Left lung (tissue), 10 donors: ENCODE measurements around the gene QSER1. TPM values are rescaled to one million over a fixed set of nuclear protein-coding genes. Genes with fewer than 3 reads are reported as not detected.
A peak's percentile ranks its signal among the peaks of the same experiment; 100 is the strongest.

ENCODE experiments used
- ATAC-seq: fragments of 200-7000 bp; cut with Tn5 transposase; one replicate; pipeline ENCODE4 v1.9.1; 2020; ENCODE audit warnings: moderate library complexity
- DNase-seq, 4 donors: peaks; one replicate each; pipeline ENCODE4 v3.0.0-alpha.2; 2013 to 2020
- H3K27ac ChIP-seq, 2 donors: fragments of 200-600 bp; sonication (generic) in 1 of 2; one replicate each; pipeline versions ENCODE4 v1.5.0 to v1.8.0; 2020 to 2021
- H3K27me3 ChIP-seq, 2 donors: fragments of 200-600 bp; sonication (generic) in 1 of 2; one replicate each; pipeline versions ENCODE4 v1.5.0 to v1.8.0; 2020 to 2021
- H3K36me3 ChIP-seq, 2 donors: fragments of 200-600 bp; sonication (generic) in 1 of 2; one replicate each; pipeline versions ENCODE4 v1.5.0 to v1.8.0; 2020 to 2021
- H3K4me1 ChIP-seq, 2 donors: fragments of 200-600 bp; one replicate each; pipeline ENCODE4 v1.8.0; 2021
- H3K4me3 ChIP-seq, 2 donors: fragments of 200-600 bp; sonication (generic) in 1 of 2; one replicate each; pipeline versions ENCODE4 v1.5.0 to v1.8.0; 2020 to 2021; ENCODE audit warnings: mild to moderate bottlenecking in 1 of 2
- H3K9me3 ChIP-seq, 2 donors: fragments of 200-600 bp; sonication (generic) in 1 of 2; one replicate each; pipeline versions ENCODE4 v1.5.0 to v1.8.0; 2020 to 2021
- intact Hi-C, 2 donors: fragments of 100-400 bp; cut with DNase I; formaldehyde crosslinking; loops; one replicate each; pipeline versions ENCODE4 v1.11.2 to v1.14.2; 2022
- polyA plus RNA-seq, 6 donors: library from polyadenylated mRNA; unstranded; fragments of 120-200 nt; gene quantifications; one replicate each; pipeline ENCODE4 v1.2.1, GENCODE V29; 2013; ENCODE audit not compliant: insufficient read length in 6 of 6
- total RNA-seq, 2 donors: library from RNA; stranded (reverse); fragmentation: NEBNext Ultra II Directional; extraction: Animal tissue kit (Norgen Biotek cat#: 25700); gene quantifications; one replicate each; pipeline ENCODE4 v1.2.1, GENCODE V29; 2021
- TF ChIP-seq, protein P1 (sequence below), 2 donors: fragments of 200-600 bp; sonication (generic) in 1 of 2; IDR thresholded peaks; one replicate each; pipeline versions ENCODE4 v1.5.0 to v1.8.0; 2021; ENCODE audit warnings: antibody characterized with exemption in 2 of 2
- donor health status: DM: no; HTN: yes; CAD: no.
- donor health status: DM: no; HTN: no; CAD: no.

QSER1 gene
- total and polyA plus RNA-seq, 8 donors = 23.4 to 47.4 (median 41.0) TPM

DNA sequence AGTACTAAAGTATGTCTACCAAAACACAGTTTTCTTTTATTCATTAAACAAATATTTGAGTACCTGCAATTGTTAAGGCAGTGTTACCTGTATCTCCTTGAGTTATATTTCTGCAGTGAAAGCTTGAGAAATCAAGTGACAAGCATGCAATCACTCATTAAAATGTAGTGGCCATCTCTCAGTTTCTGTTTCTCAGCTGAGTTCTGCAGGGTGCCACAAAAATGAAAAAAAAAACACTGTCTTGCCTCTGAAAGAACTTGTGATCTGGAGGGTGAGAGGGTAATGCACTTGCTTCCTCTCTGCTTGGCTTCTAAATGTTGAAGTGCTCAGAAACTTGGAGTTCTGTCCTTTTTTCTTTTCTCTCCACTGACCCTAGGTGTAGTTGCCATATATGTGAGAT lies 6.8 kb downstream of the QSER1 start:
- H3K4me1 ChIP-seq = peaks cover 8 to 28% of the 10 kb centered on the region in 2 donors
- intact Hi-C loops = no loop called here
- no peak overlapping the region for H3K27ac ChIP-seq
- H3K4me3 ChIP-seq = no peak overlapping the region
- no peak for DNase-seq
- no peaks in the 10 kb centered on the region for H3K9me3 ChIP-seq
- H3K27me3 ChIP-seq = no peaks in the 10 kb centered on the region
- TF ChIP-seq, protein P1, sequence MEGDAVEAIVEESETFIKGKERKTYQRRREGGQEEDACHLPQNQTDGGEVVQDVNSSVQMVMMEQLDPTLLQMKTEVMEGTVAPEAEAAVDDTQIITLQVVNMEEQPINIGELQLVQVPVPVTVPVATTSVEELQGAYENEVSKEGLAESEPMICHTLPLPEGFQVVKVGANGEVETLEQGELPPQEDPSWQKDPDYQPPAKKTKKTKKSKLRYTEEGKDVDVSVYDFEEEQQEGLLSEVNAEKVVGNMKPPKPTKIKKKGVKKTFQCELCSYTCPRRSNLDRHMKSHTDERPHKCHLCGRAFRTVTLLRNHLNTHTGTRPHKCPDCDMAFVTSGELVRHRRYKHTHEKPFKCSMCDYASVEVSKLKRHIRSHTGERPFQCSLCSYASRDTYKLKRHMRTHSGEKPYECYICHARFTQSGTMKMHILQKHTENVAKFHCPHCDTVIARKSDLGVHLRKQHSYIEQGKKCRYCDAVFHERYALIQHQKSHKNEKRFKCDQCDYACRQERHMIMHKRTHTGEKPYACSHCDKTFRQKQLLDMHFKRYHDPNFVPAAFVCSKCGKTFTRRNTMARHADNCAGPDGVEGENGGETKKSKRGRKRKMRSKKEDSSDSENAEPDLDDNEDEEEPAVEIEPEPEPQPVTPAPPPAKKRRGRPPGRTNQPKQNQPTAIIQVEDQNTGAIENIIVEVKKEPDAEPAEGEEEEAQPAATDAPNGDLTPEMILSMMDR (IDR thresholded peaks at IDR 0.05) = no peak
- H3K36me3 ChIP-seq = no peaks in the 10 kb centered on the region
- ATAC-seq = peak; percentile 40

DNA sequence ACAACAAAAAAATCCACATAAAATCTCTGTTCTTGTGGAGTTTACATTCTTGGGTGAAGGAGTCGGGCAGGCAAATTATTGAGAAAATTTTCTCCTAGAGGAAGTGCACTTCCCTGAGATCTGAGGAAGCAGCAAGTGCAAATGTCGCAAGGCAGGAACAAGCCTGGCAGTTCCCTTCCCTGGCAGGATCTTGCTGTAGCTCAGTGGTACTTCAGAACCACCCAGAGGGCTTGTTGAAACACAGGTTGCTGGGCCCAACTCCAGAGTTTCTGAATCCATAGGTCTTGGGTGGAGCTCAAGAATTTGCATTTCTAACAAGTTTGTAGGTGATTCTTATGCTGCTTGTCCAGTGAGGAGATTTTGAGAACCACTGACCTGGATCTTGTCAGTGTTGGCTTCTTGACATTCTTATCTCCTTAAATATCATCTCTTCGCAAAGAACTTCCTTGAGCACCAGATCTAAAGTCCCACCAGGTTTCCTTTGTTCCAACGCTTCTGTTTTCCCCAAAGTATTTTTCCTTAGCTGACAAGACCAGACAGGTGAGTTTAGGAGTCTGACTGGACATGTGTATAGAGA lies 9.6 kb downstream of the QSER1 start:
- intact Hi-C loops = no loop called here
- Histone ChIP-seq H3K9me3 (no peaks in the 10 kb centered on the region), H3K4me1 (peaks cover 3 to 19% of the 10 kb centered on the region in 2 donors), H3K27me3 (no peaks in the 10 kb centered on the region), H3K36me3 (no peaks in the 10 kb centered on the region), H3K4me3 (no peak overlapping the region), H3K27ac (no peak overlapping the region)
- TF ChIP-seq, protein P1 (IDR thresholded peaks at IDR 0.05) = no peak
- ATAC-seq (peak; percentile 82), DNase-seq (peak in 2 of 4 donors; percentile 13 to 73)

DNA sequence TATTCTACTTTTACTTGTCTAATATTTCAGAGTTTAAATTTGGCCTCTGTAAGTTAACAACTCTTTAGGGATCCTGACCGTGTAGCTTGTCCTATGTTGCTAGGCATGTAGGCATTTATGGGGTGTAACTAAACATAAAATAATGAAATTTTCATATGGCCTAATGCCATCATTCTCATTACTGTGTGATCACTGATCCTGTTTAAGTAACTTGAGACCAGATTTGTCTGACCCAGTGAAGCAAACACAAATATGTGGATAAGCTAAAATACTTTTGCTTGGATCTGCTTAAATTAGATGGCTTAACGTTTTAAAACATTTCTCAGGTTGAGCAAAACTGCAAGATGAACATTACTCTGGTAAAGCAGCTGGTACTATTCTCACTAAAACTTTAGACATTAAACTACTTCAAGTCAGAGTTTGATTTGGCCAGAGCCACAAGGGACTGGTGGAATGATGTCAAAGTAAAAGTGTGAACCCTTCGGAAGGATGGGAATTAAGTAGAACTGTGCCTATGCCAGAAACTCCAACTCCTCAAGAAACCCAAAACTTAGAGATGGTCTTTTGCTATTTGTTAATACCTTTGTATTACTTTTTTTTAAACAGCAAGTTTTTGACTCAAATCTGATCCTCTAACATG lies 12.5 kb downstream of the QSER1 start:
- intact Hi-C loops = no loop called here
- TF ChIP-seq, protein P1 (IDR thresholded peaks at IDR 0.05) = no peak
- no peak overlapping the region for H3K27ac ChIP-seq
- H3K27me3 ChIP-seq = no peaks in the 10 kb centered on the region
- H3K9me3 ChIP-seq = no peaks in the 10 kb centered on the region
- peak in 1 of 4 donors; percentile 24 for DNase-seq
- H3K4me3 ChIP-seq = no peak overlapping the region
- ATAC-seq = no peak
- H3K4me1 ChIP-seq = peaks cover 3 to 12% of the 10 kb centered on the region in 2 donors
- no peaks in the 10 kb centered on the region for H3K36me3 ChIP-seq

DNA sequence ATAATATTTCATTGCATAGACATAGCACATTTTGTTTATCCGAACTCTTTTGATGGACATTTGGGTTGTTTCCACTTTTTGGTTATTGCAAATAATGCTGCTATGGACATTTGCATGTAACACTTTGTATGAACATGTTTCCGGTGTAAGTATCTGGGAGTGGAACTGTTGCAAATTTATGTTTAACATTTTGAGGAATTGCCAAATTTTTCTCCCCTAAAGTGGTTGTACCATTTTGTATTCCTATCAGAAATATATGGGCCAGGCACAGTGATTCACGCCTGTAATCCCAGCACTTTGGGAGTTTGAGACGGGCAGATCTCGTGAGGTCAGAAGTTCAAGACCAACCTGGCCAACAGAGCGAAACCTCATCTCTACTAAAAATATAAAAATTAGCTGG lies 16.0 kb downstream of the QSER1 start:
- intact Hi-C loops = no loop called here
- TF ChIP-seq, protein P1 (IDR thresholded peaks at IDR 0.05) = no peak
- ATAC-seq (no peak), DNase-seq (no peak)
- no peaks in the 10 kb centered on the region for H3K27me3 ChIP-seq
- H3K27ac ChIP-seq = no peak overlapping the region
- no peaks in the 10 kb centered on the region for H3K9me3 ChIP-seq
- H3K4me1 ChIP-seq = no peaks in the 10 kb centered on the region
- H3K36me3 ChIP-seq = no peaks in the 10 kb centered on the region
- no peak overlapping the region for H3K4me3 ChIP-seq

DNA sequence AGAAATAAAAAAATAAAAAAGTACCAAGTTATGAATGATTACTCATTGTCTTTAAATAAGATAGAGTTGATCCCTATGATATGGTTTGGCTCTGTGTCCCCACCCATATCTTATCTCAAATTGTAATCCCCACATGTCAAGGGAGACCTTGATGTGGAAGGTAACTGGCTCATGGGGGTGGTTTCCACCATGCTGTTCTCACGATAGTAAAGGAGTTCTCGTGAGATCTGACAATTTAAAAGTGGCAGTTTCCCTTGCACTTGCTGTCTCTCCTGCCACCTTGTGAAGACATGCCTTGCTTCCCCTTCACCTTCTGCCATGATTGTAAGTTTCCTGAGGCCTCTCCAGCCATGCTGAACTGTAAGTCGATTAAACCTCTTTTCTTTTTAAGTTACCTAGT lies 18.8 kb downstream of the QSER1 start:
- Histone ChIP-seq H3K27ac (no peak overlapping the region), H3K36me3 (no peaks in the 10 kb centered on the region), H3K4me3 (no peak overlapping the region), H3K27me3 (no peaks in the 10 kb centered on the region), H3K9me3 (no peaks in the 10 kb centered on the region), H3K4me1 (no peaks in the 10 kb centered on the region)
- DNase-seq = no peak
- TF ChIP-seq, protein P1 (IDR thresholded peaks at IDR 0.05) = no peak
- intact Hi-C loops = no loop called here
- no peak for ATAC-seq
